WERI-Rb-1 (cell line): Measurements from ENCODE around the gene SLAMF9.

Experiments
- DNase-seq: peaks from one replicate; pipeline ENCODE4 v3.0.0-alpha.2; 2020
- H3K27ac ChIP-seq: fragments of 250-450 bp; sonication (Bioruptor Pico); 2 replicates; pipeline ENCODE4 v1.5.1; 2020; ENCODE audit warnings: mild to moderate bottlenecking, moderate library complexity
- H3K27me3 ChIP-seq: fragments of 250-450 bp; sonication (Bioruptor Pico); 2 replicates; pipeline ENCODE4 v1.5.1; 2021; ENCODE audit warnings: mild to moderate bottlenecking, low read depth, moderate library complexity; ENCODE audit not compliant: insufficient read depth, severe bottlenecking
- H3K36me3 ChIP-seq: fragments of 250-450 bp; sonication (Bioruptor Pico); 2 replicates; pipeline ENCODE4 v1.5.1; 2020; ENCODE audit warnings: mild to moderate bottlenecking, moderate library complexity
- H3K4me3 ChIP-seq: 2 replicates; pipeline ENCODE4 v1.5.1; 2011; ENCODE audit warnings: low read depth, mild to moderate bottlenecking, control low read depth, low read length
- H3K9me3 ChIP-seq: fragments of 250-450 bp; sonication (Bioruptor Pico); 2 replicates; pipeline ENCODE4 v1.5.1; 2021; ENCODE audit warnings: mild to moderate bottlenecking, moderate library complexity; ENCODE audit not compliant: severe bottlenecking
- TF ChIP-seq, protein P1 (sequence below): IDR thresholded peaks from 2 replicates; pipeline ENCODE4 v1.5.1; 2011; ENCODE audit warnings: low read depth, mild to moderate bottlenecking, control low read depth, inconsistent platforms, low read length

Gene SLAMF9

DNA sequence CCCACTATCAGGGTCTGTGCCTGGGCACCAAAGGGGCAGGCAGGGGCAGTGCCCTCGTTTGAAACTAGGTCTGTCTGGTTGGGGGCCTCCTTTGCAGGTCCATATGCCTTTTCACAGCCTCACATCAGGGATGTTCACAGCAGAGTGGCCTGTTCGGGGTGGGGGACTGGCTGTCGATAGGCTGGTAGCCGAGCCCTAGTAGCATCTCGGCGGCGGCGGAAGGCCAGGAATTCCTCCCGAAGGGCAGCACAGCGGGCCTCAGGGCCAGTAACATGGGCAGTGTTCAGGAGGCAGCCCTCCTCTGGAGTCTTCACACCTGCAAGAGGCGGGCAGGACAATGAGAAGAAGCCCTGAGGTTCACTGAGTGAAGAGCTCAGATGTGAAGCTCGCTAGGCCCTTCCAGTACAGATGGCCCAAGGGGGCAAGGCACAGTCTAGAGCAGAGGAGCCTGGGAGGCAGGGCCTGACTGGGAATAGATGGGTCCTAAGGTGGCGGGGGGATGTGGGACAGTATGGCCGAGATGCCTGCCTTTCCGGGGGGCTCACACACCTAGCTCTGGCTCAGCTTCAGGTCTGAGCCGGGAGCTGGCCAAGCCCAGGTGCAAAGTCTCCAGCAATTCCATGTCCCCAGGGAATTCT is 26.7 kb downstream of the SLAMF9 start:
- Histone ChIP-seq H3K9me3 (no peaks in the 10 kb centered on the region), H3K27me3 (no peaks in the 10 kb centered on the region), H3K4me3 (no peak overlapping the region), H3K27ac (no peak overlapping the region), H3K36me3 (peaks cover 70% of the 10 kb centered on the region)
- DNase-seq: no peak
- TF ChIP-seq, protein P1, sequence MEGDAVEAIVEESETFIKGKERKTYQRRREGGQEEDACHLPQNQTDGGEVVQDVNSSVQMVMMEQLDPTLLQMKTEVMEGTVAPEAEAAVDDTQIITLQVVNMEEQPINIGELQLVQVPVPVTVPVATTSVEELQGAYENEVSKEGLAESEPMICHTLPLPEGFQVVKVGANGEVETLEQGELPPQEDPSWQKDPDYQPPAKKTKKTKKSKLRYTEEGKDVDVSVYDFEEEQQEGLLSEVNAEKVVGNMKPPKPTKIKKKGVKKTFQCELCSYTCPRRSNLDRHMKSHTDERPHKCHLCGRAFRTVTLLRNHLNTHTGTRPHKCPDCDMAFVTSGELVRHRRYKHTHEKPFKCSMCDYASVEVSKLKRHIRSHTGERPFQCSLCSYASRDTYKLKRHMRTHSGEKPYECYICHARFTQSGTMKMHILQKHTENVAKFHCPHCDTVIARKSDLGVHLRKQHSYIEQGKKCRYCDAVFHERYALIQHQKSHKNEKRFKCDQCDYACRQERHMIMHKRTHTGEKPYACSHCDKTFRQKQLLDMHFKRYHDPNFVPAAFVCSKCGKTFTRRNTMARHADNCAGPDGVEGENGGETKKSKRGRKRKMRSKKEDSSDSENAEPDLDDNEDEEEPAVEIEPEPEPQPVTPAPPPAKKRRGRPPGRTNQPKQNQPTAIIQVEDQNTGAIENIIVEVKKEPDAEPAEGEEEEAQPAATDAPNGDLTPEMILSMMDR: no peak

DNA sequence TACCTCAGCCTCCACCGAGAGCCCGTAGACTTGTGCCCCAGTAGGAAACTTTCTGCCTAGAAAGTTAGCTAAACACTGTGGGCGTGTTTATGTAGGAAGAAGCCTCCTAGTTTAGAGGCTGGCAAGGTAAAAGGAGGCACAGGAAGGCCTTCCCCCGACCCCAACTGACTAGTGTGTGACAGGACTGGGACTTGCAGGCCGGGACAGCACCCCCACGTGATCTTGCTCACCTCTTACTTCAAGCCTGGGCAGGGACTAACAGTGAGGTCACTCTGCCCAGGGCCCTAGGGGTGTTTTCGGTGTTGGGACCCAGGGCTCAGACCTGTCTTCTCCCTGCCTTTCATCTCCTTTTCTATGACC is 28.3 kb downstream of the SLAMF9 start:
- TF ChIP-seq, protein P1: no peak
- Histone ChIP-seq H3K9me3 (no peaks in the 10 kb centered on the region), H3K27me3 (no peaks in the 10 kb centered on the region), H3K27ac (peak overlapping the region; percentile 60), H3K36me3 (peaks cover 60% of the 10 kb centered on the region), H3K4me3 (peak overlapping the region; percentile 62)
- DNase-seq: peak; percentile 83

DNA sequence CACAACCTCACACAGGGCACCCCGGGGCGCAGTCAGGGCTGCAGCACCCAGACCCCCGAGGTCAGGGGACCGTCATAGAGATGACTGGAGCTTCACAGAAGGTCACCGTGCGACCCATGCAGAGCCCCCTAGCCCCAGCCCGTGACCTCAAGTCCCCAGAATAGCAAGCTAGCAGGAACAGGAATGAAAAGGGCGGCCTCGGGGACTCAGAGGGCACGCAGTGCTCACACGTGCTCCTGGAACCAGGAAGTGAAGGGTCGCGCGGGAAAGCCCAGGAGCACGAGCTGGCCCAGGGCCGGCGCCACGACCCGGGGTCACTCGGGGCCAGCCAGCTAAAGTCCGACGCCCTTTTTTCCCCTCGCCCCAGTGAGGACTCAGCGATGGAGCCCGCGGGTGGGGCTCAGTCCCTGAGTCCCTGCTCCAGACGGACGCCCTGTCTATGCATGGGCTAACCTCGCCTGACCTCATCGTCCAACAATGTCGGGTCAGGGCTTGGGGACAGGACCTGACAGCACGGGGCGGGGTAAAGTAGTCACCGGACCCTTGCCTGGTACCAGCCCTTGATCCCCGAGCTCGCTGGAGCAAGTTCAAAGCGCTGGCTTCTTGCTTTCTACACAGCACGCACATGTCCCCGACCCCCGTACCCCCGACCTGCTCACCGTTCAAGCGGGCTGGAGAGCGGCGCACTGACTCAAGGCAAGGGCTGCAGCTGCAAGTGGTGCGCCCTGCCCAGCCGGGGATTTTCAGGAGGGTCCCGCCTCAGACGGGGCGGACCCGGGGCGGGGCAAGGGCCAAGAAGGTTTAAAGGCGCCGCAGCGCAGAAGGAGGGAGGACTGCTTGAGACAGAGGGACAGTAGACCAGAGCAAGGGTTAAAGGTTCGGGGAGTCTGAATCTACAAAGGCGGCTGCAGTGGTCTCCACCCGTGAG is 29.0 kb downstream of the SLAMF9 start, which contains the start of gene TAGLN2:
TSS of gene TAGLN2 (minus strand) at position 717 of the 928 bp plus-strand sequence. CDS start 4,998 bp downstream, outside the sequence.
- TF ChIP-seq, protein P1: no peak
- Histone ChIP-seq H3K27me3 (no peaks in the 10 kb centered on the region), H3K27ac (peak within 1 kb of the TSS; percentile 60), H3K4me3 (peak within 1 kb of the TSS; percentile 62), H3K9me3 (no peaks in the 10 kb centered on the region), H3K36me3 (peaks cover 60% of the 10 kb centered on the region)
- peak; percentile 98 for DNase-seq

DNA sequence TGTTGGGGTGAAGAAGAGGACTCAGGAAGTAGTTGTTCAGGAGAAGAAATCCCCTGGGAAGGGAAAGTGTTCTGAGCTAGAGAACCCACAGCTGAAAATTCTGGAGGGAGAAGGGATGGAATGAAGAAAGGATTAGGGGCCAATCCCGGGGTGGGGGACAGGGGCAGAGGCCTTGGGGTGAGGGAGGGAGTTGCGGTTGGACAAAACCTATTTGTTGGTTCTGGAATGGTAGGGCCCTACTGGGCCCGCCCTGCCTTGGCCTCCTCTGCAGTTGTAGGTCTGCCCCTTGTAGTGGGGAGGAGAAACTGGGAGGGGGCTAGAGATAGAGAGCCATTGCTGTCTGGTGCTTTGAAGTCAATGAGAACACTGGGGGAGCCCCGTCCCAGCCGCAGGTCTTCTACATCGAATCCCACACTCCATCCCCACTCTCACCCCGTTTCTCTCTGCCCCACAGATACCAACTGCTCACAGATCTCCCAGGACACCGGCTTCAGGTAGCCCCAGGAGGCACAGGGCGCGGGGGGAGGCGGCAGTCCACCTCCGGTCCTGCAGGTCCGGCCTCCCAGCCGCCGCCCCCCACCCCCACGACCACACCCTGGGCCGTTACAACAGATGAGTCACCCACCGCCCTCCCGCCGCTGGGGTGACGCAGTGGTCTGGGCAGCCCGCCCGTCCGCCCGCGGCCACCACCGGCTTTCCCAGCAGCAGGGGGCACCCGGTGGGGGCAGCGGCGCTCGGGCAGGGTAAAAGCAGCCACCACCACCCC is 29.8 kb downstream of the SLAMF9 start:
- Histone ChIP-seq H3K27me3 (no peaks in the 10 kb centered on the region), H3K9me3 (no peaks in the 10 kb centered on the region), H3K27ac (peak overlapping the region; percentile 60), H3K4me3 (peak overlapping the region; percentile 62), H3K36me3 (peaks cover 60% of the 10 kb centered on the region)
- TF ChIP-seq, protein P1: no peak
- DNase-seq: peak; percentile 73

DNA sequence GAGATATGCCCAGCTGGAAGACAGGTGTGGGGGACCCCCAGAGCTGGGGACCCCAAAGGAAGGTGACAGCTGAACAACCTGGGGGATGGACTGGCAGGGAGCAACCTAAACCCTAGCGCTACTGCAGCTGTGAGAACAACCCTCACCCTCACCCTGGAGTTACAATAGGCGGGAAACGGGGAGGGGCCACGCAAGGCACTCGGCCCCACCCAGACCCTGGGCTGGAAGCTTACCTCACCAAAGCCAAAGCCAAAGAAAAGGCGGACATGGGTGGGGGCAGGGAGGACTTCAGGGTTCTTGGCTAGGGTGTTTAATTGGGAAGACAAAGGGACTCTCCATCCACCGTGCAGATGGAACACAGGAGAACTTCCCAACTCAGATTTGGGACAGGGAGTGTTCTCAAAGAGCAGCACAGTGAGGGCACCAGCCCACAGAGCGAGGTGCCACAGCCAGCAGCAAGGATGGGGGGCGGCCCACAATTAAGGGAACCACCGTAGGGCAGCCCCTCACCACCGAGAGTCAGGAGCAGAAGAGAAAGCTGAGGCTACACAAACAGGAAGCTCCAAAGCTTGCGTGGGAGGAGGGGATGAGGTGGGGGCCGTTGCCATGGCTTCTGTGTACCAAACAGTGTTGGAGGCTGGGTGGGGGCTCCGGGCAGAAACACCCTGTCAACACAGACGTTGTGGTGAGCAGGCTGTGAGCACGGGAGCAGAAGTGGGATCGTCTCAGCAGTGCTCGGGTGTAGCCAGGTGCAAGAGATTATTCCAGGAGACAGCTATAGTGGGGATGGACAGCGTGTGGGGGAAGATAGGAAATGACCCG is 30.6 kb downstream of the SLAMF9 start:
- DNase-seq: peak; percentile 74
- H3K27ac ChIP-seq: peak overlapping the region; percentile 10; the same call in 1 of the 2 replicates
- peak overlapping the region; percentile 62 for H3K4me3 ChIP-seq
- no peaks in the 10 kb centered on the region for H3K9me3 ChIP-seq
- peaks cover 60% of the 10 kb centered on the region for H3K36me3 ChIP-seq
- TF ChIP-seq, protein P1: no peak
- H3K27me3 ChIP-seq: no peaks in the 10 kb centered on the region
